ENCODE data around the gene LCN1.

The LCN1 gene

GRCh38 chr9:135574331-135574730 lies 53.1 kb downstream of the LCN1 start:
- no peak for DNase-seq

GRCh38 chr9:135574943-135575342 lies 53.7 kb downstream of the LCN1 start:
- DNase-seq, result no peak

Measured in activated CD4-positive, alpha-beta T cell treated with anti-CD3 and anti-CD28 coated beads, Interleukin-2, amount 50 U/mL, for 1 hour (primary cell).